NAMALWA (cell line): ENCODE results near the gene TMEM266.

Experiments
- DNase-seq: peaks from one replicate; pipeline ENCODE4 v3.0.0-alpha.2; 2015; ENCODE audit warnings: low spot score

The TMEM266 gene

DNA sequence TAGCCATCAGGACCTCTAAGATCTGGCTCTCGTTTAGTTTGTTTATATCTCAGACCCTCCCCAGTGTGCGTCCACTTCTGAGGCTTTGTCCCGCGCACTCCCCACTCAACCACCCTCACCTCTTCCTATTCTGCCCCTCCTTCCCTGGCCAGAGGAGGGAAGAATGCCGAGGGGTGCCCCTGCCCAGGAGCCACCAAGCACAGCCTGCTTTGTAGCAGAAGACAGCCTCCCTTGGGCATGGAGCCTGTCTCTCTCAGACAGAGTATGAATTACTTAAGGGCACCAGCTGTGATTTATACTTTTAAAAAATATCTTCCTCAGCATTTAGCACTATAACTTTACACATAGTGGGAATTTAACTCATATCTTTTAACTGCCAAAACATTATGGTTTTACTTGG, 6.0 kb downstream of the TMEM266 start:
- no peak for DNase-seq

DNA sequence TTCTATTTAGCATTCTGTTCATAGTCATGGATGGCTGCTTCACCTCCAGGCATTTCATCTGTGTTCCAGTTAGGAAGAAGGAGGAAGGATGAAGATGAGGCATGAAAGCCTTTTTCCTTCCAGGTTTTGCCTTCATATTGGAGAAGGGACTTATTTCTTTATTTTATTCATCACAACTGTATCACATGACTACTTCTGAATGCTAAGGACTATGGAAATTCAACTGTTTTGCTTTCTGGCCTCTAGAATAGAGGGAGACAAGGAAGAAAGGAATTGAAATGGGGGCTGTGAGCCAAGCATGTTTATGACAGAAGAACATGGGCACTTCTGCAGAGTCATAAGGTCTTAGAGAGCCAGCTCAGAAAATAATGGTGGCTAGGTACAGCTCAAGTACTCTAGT, 10.4 kb downstream of the TMEM266 start:
- no peak for DNase-seq

DNA sequence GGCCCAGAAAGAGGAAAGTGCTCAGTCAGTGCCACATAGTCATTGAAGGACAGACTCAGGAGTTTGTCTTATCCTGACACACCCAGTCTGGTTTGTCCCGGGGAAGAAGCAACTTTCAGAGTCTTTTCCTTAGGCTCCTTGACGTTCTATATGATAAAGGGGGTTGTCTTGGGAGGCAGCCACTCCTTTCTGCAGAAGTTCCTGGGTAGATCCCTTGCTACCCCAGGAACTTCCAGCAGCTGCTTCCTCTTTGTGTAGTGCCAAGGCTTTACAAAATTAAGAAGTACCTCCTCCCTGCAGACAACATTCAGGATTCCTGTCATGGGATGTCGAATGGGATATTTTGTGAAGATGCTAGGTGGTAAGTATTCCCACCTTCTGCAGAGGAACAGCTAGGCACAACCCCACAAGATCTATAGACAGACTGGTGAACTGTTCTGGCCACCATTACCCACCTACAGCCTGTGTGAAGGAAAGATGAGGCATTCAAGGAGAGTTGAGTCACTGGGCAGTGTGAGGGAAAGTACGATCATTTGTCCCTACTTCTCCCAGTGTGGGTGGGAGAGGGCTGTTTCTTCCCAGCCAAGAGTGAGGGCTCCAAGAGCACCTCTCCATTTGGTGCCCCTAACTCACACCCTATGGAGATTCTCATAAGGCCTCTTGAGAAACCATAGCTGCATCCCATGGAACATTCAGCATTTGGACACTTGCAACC, 11.3 kb downstream of the TMEM266 start:
- no peak for DNase-seq

DNA sequence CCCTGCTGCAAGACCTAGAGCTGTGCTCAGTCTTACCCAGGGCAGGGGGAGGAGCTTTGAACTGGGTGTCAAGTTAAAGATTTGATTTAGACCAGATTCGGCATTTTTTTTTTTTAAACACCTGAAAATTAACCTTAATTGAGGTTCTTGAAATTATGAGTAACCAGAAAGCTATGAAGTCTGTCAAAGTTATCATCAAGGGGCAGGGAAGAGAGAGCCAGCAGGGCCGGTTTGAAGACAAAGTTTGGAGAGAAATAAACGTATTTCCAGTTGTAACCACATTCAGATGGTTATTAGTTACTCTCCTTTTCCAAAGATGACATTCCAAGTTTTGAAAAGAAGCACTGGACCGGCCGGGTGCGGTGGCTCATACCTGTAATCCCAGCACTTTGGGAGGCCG, 12.0 kb downstream of the TMEM266 start:
- DNase-seq, result no peak

DNA sequence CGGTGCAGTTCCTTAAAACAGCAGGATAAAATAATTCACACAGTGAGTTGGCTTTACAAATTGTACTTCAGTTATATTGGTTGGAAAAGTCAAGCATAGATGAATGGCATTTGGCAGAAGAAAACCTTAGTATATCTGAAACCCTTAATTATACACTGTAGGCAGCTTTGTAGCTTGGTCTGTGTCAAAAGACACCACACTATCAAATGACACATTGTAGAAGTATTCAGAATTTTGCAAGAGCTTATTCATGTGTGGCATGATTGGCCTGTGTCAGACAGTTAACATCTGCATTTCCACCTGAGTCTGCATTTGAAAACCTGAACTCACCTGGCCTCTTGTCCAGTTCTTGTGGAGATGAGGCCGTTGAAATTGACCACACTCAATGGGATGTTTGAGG, 13.8 kb downstream of the TMEM266 start:
- no peak for DNase-seq

DNA sequence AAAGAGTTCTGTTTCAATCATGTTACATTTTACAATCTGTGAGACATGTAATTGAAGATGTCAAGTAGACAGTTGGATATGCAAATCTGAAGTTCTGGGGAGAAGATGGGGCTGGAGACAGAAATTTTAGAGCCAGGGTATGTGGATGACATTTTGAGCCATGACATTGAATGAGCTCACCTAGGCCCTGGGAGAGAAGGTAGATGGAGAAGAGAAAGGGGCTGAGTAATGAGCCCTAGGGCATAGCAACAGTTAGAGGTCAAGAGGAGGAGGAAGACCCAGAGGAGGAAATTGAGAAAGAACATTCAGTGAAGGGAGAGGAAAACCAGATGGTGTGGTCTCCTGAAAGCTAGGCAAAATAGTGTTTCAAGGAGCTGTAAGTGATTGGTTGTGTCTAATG, 15.3 kb downstream of the TMEM266 start:
- no peak for DNase-seq

DNA sequence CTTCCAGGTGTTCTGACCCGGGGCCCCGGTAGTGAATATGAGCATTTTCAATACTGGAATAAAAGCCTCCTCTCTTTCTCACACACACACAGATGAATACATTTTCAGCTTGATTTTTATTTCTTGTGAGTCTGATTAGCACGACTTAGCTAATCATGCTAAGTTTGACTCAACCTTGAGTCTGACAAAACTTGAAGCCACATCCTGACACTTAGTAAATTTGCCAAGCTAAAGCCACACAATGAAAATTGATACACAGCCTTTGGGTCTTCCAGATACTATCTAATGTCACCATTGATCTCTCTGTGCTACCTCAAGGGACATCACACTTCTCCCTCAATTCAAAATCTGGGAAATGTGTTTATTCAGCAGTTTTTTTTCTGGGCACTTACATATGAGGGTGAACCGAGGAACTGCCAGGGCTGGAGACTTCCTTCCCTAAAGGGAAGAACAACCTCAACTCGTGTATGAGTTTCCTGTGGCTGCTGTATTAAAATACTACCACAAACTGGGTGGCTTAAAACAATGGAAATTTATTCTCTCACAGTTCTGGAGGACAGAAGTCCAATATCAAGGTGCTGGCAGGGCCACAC, 18.6 kb downstream of the TMEM266 start:
- DNase-seq, result no peak

DNA sequence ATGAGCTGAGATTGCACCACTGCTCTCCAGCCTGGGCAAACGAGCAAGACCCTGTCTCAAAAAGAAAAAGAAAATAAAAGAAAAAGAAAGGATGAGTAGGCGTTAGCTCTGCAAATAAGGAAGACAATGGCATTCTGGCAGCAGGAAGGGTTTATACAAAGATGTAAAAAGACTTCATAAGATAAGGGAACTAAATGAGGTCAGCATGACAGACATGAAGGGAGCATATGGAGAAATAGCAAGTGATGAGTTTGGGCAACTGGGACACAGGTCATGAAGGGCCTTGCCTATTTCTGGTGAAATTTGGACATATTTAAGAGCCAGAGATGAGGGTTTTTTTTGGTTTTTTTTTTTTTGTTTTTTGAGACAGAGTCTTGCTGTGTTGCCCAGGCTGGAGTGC, 24.5 kb downstream of the TMEM266 start:
- DNase-seq, result no peak

DNA sequence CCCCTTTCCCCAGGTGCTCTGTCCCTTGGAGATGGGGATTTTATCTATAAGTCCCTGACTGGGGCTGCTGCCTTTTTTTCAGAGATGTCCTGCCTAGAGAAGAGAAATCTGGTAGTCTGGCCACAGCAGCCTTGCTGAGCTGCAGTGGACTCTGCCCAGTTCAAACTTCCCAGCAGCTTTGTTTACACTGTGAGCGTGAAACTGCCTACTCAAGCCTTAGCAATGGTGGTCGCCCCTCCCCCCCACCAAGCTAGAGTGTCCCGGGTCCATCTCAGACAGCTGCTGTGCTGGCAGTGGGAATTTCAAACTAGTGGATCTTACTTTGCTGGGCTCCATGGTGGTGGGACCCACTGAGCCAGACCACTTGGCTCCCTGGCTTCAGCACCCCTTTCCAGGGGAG, 38.9 kb downstream of the TMEM266 start:
- no peak for DNase-seq

DNA sequence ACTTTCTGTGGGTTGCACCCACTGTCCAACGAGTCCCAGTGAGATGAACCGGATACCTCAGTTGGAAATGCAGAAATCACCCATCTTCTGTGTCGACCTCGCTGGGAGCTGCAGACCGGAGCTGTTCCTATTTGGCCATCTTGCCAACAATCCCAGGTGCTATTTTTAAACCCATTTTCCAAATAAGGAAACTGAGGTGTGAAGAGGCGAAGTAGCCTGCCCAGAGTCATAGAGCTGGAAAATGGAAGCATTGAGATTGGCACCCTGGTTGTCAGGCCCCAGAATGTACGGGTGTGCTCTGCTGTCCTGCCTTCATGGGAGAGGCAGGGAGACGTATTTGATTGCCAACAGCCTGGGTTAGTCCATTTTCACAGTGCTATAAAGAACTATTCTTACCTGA, 39.6 kb downstream of the TMEM266 start:
- no peak for DNase-seq

DNA sequence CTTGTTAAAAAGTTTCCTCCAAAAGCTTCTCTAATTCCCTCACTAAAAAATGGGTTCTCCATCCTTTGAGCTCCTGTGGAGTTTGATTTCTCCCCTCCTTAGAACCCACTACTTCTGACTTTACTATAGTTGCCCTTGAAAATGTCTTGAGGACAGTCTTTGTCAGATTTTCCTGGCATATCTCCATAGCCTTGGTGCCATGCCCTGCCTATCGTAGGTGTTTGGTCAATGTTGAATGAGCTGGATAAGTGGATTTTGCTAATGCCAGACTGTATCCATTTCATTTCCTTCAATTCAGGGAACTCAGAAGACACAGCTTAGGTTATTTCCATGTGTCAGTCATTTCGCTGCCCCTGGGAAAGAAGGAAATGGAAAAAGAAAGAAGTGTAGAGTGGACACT, 40.6 kb downstream of the TMEM266 start:
- DNase-seq, result no peak

DNA sequence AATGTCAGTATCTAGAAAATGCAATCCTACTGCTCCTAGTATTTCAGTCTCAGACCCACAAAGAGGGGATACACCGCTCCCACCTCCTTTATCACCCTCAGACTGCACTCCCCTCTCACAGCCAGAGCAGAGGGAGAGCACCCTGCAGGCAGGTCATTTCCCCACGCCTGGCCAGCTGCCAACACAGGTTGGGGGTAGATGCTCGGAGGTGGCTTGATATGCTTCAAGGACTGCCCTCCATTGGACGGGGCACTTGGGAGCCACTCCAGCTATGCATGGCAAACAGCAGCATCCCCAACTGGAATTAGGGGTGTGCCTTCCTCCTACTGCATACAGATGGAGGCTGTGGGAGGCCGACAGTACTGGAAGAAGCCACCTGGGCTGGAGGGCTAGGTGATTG, 41.9 kb downstream of the TMEM266 start:
- DNase-seq, result no peak

DNA sequence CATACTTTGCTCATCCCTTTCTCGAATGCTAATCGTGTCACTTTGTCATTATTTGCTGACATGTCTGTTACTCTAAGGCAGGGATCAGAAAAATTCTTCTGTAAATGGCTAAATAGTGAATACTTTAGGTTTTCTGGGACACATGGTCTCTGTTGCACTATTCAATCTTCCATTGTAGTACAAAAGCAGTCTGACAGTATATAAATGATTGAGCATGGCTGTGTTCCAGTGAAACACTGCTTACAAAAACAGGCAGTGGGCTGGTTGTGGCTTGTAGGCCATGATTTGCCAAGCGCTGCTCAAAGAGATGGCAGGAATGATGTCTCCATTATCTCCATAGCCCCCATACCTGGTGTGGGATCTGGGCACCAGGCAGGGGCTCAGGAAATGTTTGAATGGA, 45.6 kb downstream of the TMEM266 start:
- no peak for DNase-seq

DNA sequence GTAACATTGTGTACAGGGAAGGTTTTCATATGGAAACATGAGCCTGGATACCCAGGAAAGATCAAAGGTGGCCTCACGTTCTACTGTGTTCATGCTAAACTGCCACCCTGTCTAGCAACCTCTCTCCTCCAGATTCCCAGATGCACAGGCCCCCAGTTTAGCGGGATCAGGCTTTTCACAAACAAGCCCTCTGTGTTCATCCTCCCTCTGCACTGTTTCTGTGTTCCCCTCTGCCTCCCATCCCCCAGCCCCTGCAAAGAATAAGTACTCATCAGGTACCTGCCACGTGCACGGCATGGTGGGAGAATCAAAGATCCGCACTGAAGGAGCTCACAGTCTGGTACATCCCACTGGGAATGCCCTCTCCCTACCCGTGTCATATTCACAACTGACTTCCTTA, 46.1 kb downstream of the TMEM266 start:
- DNase-seq, result no peak

DNA sequence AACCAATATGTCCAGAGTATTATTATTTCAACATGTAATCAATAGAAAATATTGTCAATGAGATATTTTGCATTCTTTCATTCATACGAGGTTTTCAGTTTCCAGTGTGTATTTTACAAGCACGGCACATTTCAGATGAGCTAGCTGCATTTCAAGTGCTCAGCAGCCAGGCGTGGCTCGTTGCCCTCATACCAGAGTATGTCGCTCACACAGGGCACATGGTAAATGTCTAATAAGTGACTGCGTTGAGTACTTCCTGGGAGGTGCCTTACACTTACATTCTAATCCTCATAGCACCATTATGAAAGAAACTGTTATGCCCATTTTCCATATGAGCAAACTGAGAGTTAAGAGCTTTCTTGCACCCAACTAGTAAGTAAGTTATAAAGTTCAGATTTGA, 47.4 kb downstream of the TMEM266 start:
- DNase-seq, result no peak

DNA sequence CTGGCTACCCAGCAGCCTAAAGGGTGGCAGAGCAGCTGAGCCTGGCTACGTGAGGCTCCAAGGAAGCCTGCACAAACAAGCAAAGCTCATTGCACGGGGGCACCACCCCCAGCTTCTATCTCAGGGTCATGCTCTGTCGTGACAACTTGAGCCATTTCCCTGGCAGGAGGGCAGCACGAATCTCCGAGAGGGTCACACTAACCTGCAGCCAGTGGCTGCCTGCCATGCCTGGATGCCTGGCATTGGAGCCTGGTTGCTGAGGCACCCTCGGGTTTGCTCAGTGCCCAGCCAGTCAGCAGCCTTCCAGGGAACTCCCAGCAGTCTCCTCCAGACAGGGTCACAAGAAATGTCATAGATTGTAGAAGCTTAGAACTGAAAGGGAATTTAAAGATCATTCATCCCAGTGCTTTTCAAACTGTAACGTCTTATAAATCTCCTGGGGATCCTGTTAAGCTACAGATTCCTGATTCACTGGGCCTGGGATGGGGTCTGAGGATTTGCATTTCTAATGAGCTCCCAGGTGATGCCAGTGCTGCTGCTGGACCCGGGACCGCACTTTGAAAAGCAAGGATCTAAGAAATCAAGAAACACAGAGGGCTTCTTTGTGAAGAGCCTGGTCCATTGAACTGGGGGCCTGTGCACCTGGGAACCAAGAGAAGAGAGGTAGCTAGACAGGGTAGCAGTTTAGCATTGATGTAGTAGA, 48.4 kb downstream of the TMEM266 start:
- no peak for DNase-seq

DNA sequence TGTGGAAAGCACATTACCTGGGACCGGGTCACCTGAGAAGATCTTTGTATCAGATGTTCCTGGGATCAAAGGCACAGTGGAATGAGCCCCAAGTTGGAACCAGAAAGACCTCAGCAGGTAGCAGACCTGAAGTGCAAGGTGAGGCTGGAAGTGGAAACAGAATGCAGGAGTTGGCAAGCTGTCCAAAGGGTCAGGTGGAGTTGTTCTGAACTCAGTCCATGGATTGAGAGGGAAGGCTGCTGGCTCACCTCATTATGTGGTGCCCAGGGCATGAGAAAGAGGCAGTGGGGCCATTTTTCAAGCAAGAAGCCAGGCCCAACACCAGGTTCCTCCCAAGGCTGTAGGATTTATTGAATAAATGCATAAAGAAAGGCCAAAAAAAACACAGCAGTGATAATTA, 49.3 kb downstream of the TMEM266 start:
- no peak for DNase-seq

DNA sequence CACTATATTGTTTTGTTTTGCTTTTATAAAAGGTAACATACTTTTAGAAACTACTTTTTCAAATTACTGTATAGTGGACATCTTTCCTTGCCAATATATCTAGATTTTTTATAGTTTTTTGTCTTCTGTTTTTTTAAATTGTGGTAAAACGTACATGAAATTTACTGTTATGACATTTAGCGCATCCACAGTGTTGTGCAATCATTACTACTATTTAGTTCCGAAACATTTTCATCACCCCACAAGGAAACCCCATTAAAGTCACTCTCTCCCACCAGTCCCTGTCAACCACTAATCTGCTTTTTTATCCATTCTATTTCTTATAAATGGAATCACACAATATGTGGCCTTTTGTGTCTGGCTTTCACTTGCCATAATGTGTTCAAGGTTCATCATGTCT, 54.8 kb downstream of the TMEM266 start:
- no peak for DNase-seq

DNA sequence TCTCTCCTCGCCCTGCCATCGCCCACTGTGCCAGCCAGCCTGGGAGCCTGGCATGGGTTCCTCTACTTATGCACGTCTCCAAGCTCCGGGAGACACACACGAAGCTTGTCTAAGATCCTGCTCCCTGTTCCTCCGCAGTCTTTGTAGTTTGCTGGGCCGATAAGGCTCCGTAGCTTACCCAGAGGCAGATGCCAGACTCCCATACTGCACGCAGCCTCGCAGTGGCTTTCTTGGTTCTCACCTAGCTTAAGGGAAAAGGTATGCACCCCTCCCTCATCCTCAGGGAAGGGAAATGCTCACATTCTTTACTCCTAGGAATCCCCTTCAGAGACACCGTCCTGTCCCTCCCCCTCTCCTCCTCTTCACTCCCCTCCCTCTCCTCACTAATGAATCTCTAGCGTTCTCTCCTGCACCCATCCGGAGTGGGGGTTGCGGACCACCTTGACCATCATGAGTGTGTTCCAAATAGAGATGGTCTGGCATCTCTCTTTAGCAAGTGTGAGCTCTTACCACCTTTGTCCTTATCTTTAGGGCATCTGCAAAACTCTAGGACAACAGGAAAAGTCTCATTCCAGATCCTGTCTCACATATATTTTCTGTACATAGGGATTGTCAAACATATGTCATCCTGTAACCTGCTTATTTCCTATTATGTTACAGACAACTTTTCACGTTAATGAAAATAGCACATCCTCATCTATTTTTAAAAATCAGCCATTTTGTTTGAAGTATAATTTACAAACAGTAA, 56.5 kb downstream of the TMEM266 start:
- no peak for DNase-seq

DNA sequence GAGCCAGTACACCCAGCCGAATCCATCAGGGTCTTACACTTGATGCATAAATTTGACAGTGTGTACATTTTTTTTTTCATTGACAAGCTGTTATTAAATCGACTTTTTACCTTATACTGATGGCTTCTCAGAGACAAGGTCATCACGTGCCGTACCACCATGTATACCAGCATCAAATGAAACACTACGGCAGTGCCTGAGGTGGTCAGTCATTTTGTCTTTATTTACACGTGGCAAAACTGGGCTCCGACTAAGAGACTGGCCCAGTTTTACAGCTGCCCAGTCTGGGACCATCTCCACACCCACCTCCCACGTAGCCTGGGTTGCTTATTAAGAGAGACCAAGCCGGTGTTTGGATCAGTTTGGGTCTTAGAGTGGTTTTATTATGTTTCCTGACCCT, 57.4 kb downstream of the TMEM266 start:
- no peak for DNase-seq

DNA sequence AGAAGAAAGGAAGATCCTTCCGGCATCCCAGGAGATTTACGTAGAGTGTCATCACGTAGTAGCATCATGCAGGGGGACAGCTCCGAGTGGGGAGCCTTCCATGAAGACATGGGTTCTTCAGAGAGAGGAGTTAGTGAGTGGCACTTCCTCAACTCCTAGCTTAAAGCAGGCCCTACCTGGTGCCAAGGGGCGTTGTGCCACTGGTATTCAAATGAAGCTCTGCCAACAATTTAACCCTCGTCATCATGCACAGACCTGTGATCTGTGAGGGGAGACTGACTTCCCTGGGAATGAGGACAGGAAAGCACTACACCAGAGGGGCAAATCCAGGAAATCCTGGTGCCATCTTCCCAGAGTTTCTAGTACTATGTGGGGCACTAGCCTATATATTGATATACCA, 59.0 kb downstream of the TMEM266 start:
- no peak for DNase-seq

DNA sequence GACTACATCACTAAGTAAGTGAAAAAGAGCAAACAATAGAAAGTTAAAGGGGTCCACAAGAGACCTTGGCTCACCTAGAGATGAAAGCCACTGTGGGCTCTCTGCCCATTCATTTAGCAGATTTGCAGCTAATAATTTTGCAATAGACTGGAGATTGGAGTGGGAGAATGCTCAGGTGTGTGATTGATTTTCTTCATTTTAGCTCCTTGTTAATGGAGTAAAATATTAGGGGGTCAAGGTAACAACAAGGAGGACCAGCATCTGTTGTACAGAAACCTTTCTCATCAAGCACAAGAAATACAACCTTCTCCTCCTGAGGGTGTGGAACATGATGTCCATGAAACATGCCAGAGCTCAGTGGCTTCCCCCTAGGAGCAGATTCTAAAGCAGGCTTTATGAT, 63.2 kb downstream of the TMEM266 start:
- DNase-seq, result no peak

DNA sequence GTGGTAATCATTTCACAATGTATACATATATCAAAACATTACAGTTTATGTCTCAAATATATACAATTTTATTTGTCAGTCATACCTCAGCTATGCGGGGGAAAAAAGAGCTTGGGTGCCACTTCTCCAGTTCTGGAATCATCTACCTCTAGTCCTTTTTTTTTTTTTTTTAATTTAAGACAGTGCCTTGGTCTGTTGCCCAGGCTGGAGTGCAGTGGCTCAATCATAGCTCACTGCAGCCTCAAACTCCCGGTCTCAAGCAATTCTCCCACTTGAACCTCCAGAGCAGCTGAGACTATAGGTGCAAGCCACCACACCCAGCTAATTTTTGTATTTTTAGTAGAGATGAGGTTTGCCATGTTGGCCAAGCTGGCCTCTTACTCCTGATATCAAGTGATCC, 67.4 kb downstream of the TMEM266 start:
- DNase-seq, result no peak
